ENCODE measurements around the gene BICRA.
"Not testable (repeated sequence)": the region's sequence is repeated elsewhere in the genome, so short reads cannot be mapped to it uniquely, and the experiment has no call there.

Gene BICRA

DNA sequence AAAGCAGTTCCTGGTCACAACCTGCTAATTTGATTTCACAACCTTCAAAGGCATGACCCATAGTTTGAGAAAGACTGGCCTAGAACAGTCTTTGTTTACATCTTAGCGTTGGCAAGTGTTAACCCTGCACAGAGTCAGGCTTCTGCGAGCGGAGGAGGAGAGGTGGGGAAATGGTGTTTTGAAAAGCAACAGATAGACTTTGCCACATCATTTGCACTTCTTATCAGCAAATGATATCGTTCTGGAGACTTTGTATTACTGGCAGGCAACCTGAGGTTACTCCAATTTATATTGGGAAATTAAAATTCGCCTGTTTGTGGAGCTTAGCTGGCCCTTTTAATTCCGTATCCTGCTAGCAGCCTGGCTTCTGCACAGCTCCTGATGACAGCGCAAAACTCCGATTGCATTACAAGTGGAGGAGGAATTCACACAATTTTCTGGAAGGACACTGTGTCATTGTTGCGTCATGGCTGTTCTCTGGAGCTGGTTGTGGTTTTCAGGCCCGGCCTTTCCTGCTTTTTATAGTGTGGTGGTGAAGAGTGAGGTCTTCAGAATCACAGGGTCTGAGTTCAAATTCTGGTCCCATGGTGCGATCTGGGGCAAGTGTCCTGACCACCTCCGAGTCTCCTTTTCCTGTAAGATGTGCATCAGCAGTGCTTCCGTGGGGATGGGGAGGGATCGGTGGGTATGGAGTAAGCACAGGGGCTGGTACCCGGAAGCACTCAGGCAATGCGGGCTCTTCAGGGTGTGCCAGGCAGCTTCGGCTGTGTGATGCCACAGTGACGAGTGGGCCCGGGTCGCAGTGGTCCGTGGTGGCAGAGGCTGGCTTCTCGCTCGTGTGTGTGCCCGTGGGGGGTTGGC lies 55.2 kb downstream of the BICRA start:
- DNase-seq: no peak

DNA sequence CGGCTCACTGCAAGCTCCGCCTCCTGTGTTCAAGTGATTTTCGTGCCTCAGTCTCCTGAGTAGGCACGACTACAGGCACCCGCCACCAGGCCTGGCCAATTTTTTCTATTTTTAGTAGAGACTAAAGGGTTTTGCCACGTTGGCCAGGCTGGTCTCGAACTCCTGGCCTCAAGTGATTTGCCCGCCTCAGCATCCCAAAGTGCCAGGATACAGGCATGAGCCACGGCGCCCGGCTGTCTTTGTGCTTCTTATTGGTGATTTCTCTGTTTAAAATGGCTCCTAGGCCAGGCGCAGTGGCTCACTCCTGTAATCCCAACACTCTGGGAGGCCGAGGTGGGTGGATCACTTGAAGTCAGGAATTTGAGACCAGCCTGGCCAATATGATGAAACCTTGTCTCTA lies 59.6 kb downstream of the BICRA start:
- DNase-seq: not testable (repeated sequence)

DNA sequence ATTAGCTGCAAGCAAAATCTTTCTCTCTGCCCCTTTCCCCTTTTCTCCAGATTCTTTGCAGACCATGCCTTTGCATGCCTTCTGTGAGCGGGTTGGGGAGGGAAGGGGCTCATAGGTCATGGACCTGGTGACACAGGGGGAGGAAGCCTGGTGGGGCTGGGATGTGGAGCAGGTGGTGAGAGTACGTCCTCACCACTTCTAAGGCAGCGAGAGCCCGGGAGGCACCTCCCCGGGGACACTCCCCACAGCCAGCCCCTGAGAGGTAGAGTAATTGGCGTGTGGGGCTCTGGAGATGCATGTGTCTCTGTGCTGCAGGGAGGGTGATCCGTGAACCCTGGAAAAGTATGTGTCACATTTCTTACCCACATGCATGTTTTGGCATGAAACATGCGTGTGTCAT lies 61.8 kb downstream of the BICRA start:
- DNase-seq: no peak

DNA sequence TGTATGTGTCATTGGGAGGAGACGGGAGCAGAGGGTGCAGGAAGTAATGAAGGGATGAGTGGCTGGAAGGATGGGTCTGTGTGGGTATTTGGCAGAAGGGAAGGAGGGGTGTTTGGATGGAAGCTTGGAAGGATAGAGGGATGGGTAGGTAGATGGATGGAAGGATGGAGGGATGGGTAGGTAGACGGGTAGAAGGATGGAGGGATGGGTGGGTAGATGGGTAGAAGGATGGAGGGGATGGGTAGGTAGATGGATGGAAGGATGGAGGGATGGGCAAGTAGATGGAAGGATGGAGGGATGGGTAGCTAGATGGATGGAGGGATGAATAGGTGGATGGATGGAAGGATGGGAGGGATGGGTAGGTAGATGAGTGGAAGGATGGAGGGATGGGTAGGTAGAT lies 62.6 kb downstream of the BICRA start:
- DNase-seq: no peak

DNA sequence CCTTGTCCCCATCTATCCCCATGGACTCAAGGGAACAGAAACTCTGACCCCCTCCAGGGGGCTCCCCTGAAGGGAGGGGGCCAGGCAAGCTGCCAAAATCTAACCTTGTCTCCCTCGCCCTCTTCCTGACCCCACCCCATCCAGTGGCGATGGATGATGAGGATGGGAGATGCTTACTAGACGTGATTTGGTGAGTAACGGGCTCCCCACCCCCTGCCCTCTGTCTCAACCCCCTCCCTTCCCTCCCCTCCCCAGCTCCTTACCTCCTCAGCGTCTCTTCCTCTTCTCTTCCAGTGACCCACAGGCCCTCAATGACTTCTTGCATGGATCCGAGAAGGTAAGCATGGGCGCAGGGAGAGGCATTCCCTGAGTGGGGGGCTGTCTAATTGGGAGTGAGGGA lies 64.5 kb downstream of the BICRA start:
- no peak for DNase-seq

DNA sequence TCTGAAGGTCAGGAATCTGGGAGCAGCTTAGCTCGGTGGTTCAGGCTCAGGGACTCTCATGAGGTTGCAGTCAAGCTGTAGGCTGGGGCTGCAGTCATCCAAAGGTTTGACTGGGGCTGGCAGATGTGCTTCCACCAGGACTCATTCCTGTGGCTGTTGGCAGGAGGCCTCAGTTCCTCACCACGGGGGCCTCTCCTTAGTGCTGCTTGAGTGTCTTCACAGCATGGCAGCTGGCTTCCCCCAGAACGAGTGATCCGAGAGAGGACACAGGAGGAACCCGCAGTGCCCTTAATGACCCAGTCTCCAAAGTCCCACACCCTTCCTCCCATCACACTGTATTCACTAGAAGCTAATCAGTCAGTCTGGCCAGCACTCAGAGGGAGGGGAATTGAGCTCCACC lies 65.6 kb downstream of the BICRA start:
- DNase-seq: no peak

DNA sequence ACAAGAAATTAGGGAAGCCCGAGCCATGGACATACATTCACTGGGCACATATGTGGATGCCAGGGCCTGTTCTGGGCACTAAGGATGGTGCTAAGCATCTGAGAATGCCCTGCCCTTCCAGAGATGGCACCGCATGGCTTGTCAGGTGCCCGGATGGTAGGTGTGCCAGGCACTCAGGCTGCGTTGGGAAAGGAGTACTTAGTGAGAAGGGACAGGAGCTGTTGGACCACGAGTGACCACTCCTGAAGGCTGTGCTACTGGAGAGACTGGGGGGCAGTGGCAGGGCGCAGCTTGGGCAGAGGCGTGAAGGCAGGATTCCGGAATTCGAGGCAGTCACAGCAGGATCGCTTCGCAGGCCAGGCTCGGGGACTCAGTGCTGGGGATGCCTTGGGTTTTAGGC lies 66.3 kb downstream of the BICRA start:
- DNase-seq: no peak

DNA sequence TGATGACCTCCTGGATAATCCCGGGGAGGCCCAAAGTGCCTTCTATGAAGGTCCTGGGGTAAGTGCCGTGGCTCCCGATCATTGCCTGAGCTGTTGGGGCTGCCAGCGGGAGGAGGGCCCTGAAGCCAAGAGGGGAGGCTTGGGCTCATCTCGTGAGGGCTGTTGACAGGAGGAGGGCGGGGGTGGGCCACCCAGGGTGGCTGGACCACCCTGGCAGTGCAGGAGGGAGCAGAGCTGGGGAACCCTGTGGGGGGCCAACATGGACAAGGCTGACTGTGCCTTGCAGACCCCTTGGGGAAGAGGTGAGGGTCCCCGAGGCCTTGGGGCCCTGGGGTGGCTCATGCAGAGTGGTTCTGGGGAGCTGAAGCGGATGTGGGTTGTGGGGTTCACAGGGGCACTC lies 66.9 kb downstream of the BICRA start:
- no peak for DNase-seq

DNA sequence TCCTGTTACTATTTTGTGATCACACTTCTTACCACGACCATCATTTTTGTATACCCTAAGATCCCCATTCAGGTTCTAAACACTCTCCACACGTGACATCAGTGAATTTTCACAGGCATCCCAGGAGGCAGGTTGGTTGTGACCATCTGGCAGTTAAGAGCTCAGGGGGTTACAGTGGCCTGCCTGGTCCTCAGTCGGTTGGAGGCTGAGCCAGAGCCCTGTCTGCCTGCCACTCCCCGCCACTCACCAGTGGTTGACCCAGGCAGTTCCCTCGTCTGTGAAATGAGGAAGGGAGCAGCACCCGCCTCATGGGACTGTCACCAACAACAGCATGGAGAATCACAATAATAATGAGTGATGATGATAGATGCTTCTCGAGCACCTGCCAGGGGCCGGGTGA lies 67.9 kb downstream of the BICRA start:
- DNase-seq: no peak

DNA sequence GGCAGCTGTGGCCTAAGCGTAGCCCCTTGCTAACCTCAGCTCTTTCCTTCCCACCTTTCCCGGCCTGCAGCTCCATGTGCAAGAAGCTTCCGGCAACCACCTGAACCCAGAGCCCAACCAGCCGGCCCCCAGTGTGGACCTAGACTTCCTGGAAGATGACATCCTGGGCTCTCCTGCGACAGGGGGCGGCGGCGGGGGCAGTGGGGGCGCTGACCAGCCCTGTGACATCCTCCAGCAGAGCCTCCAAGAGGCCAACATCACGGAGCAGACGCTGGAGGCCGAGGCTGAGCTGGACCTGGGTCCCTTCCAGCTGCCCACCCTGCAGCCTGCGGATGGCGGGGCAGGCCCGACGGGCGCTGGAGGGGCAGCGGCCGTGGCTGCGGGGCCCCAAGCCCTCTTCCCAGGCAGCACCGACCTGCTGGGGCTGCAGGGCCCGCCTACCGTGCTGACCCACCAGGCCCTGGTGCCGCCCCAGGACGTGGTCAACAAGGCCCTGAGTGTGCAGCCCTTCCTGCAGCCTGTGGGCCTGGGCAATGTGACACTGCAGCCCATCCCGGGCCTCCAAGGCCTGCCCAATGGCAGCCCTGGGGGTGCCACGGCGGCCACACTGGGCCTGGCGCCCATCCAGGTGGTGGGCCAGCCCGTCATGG lies 70.4 kb downstream of the BICRA start:
- DNase-seq: no peak

DNA sequence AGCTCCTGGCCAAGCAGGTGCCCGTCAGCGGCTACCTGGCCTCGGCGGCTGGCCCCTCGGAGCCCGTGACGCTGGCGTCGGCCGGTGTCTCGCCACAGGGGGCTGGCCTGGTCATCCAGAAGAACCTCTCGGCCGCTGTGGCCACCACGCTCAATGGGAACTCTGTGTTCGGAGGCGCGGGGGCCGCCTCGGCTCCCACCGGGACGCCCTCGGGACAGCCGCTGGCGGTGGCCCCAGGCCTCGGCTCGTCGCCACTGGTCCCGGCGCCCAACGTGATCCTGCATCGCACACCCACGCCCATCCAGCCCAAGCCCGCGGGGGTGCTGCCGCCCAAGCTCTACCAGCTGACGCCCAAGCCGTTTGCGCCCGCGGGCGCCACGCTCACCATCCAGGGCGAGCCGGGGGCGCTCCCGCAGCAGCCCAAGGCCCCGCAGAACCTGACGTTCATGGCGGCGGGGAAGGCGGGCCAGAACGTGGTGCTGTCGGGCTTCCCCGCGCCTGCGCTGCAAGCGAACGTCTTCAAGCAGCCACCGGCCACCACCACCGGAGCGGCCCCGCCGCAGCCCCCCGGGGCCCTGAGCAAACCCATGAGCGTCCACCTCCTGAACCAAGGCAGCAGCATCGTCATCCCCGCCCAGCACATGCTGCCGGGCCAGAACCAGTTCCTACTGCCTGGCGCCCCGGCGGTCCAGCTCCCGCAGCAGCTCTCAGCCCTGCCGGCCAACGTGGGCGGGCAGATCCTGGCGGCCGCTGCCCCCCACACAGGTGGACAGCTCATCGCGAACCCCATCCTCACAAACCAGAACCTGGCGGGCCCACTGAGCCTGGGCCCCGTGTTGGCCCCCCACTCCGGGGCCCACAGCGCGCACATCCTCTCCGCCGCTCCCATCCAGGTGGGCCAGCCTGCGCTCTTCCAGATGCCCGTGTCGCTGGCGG lies 71.3 kb downstream of the BICRA start:
- no peak for DNase-seq

DNA sequence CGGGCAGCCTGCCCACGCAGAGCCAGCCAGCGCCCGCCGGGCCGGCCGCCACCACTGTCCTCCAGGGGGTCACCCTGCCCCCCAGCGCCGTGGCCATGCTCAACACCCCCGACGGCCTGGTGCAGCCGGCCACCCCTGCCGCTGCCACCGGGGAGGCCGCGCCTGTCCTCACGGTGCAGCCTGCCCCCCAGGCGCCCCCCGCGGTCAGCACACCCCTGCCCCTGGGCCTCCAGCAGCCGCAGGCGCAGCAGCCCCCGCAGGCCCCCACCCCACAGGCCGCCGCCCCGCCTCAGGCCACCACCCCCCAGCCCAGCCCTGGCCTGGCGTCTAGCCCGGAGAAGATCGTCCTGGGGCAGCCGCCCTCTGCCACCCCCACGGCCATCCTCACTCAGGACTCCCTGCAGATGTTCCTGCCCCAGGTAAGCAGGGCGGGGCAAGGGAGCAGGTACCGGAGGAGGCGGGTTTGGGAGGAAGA lies 72.0 kb downstream of the BICRA start:
- no peak for DNase-seq

DNA sequence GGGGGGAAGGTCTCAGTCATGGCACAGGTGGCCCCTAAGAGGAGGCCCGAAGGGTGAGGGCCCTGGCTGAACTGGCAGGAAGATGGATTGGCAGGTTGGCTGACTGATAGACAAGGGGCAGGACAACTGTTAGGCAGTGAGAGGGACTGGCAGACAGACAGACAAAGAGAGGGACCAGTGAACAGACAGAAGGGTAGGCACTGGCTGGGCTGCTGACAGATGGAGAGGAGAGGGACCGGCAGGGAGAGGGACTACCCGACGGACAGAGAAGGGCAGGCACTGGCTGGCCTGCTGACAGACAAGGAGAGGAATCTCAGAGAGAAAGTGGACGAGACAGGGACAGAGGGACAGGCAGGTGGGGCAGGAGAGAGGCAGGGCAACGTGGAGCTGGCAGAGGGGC lies 72.5 kb downstream of the BICRA start:
- no peak for DNase-seq

DNA sequence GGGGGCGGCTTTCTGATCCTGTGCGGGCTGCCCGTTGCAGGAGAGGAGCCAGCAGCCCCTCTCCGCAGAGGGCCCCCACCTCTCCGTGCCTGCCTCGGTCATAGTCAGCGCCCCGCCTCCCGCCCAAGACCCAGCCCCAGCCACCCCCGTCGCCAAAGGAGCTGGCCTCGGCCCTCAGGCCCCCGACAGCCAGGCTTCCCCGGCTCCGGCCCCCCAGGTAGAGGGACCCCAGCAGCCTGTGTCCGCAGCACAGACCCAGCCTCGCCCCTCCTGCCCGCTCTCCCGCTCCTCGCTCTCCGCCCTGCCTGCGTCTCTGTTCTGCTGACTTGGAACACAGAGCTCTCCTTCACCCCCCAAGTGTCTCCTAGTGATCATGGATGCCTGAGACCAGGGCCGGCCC lies 73.0 kb downstream of the BICRA start:
- DNase-seq: no peak

DNA sequence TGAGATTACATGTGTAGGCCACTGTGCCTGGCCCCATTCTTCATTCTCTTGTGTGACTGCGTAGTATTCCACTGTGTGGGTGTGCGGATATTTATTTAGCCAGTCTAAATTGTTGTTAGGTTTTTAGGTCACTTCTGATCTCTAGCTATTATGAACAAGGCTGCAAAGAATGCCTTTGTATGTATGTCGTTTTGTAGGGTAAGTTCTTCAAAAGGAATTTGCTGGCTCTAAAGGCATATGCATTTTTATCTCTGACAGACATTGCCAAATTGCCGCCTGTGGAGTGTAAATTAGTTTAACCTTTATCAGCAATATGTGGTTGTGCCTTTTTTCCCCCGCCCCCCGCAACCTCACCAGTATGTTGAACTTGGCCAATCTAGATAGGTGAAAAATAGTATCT lies 74.0 kb downstream of the BICRA start:
- no peak for DNase-seq

DNA sequence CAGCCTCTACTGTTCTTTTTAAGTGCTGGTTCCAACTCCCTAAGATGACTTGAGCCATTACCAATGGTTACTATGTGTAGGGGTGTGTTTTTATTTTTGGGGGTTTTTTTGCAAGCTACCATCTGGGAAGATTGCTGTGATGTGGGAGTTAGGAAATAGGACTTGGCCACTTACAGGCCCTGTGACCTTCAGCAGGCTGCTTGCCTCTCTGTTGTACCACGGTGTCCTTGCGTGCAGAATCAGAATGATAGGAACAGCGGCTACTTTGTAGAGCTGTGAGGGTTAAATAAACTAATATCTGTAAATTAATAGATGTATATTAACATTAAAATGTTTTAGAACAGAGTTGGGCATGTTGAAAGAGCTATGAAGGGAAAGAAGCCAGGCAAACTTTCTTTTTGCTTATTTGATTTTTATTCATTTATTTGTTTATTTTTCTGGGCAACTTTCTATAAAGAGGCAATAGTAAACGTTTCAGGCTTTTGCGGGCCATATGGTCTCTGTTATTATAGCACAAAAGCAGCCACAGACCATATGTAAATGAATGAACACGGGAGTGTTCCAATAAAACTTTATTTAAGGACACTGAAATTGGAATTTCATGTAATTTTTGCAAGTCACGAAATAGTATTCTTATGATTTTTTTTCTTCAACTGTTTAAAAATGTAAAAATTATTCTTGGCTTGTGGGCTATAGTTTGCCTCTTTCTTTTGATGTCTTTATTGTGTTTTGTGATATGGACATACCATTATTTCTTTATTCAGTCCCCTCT lies 77.9 kb downstream of the BICRA start:
- DNase-seq: no peak

DNA sequence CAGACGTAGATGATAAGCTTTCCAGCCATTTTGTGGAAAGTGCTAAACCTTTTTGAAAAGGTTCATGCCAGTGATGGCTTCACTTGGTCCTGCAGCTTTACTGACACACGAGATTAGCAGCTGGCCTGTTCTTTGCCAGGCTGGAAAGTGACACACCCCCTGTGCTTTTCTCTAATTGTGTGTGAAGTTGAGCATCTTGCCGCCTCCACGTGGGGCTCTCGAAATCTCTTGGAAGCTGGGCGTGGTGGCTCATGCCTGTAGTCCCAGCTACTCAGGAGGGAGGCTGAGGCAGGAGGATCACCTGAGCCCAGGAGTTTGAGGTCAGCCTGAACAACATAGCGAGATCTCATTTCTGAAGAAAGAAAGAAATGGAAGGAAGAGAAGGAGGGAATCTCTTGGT lies 79.0 kb downstream of the BICRA start:
- no peak for DNase-seq

DNA sequence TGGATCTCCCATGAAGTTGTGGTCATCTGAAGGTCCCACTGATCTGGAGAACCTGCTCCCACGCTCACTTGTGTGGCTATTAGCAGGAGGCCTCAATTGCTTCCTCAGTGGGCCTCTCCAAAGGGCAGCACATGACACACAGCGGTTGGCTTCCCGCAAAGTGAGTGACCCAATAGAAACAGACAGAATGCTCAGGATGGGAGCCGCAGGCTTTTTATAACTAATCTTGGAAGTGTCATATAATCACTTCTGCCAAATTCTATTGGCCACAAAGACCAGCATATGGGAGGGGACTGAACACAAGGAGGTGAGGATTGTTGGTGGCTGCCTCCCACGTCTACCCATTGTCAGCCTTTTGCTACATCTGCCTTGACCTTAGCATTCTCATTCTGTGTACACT lies 82.2 kb downstream of the BICRA start:
- no peak for DNase-seq

DNA sequence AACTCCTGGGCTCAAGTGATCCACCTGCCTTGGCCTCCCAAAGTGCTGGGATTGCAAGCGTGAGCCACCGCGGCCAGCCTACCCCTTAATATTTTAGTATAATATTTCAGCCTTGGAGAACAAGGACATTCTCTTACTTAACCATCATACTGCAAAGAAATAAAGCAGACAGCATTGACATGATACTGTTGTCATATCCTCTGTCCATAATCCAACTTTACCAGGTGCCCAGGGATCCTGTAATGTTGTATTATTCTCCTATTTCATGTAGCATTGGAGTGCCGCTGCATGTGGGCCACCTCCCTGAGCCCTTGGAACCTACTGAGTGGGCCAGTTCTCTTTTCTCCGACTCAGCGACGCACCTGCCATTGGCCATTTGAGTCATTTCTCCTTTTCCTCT lies 82.8 kb downstream of the BICRA start:
- DNase-seq: no peak

DNA sequence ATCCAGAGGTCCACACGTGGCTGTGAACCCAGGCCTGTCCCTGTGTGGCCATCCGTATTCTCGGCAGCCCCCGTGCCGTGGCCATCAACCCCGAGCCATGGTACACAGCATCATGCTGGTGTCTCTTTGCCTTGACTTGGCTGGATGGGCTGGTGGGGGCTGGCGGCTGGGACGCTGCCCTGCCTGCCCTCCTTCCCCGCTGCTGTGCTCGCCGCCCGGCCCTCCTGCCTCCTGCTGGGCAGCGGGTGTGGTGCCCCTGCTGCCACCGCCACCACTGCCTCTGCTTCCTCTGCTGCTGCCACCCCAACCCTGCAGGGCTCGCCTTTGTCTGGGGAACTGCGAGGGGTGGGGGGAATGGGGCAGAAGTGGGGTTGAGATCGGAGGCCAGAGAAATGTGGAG lies 84.6 kb downstream of the BICRA start:
- no peak for DNase-seq

DNA sequence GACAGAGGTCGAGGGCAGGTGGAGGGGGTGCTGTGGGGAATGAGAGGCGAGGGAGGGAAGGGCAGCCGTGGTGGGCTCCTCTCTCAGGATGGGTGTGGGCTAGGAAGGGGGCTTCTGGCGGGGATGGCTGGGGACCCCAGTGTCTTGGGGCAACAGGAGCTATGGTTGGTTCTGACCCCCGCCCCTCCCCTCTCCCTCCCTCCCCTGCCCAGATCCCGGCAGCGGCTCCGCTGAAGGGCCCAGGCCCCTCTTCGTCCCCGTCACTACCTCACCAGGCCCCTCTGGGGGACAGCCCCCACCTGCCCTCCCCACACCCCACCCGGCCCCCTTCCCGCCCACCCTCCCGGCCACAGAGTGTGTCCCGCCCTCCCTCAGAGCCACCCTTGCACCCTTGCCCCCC lies 85.0 kb downstream of the BICRA start:
- no peak for DNase-seq

DNA sequence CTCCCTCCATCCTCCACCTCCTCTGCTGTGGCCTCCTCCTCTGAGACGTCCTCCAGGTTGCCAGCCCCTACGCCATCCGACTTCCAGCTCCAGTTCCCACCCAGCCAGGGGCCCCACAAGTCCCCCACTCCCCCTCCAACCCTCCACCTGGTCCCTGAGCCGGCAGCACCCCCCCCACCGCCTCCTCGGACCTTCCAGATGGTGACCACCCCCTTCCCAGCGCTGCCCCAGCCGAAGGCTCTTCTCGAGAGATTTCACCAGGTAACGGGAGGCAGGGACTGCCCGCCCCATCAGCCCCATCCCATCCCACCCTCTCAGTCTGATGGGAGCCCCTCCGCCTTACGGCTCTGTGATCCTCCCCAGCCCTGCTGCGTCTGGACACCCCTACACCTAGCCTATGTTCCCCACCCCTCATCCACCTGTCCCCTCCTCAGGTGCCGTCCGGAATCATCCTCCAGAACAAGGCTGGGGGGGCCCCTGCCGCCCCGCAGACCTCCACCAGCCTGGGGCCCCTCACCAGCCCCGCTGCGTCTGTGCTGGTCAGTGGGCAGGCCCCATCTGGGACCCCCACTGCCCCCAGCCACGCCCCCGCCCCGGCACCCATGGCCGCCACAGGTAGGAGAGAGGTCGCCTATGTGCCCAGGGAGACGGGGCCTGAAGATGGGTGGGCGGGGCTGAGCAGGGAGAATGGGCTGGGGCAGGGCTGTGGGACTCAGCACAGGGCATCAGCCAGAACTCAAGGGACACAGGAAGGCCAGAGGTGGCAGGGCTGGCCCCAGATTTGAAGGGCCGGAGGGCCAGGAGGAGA lies 85.7 kb downstream of the BICRA start:
- no peak for DNase-seq
